ENCODE data around the gene SIM2. TPM values are rescaled to one million over a fixed set of nuclear protein-coding genes. Genes with fewer than 3 reads are reported as not detected.
"Not testable (repeated sequence)": the region's sequence is repeated elsewhere in the genome, so short reads cannot be mapped to it uniquely, and the experiment has no call there.

Gene SIM2
- total and polyA plus RNA-seq, 3 donors from 2014 or later: 0.19 to 0.90 (median 0.71) TPM

GRCh38 chr21:36665806-36666205 lies 33.1 kb upstream of the SIM2 start:
- Histone ChIP-seq H3K27ac (no peak overlapping the region), H3K9me3 (no peaks in the 10 kb centered on the region), H3K4me3 (no peak overlapping the region), H3K27me3 (no peaks in the 10 kb centered on the region), H3K36me3 (ENCODE audit: low read depth, missing control alignments) (no peaks in the 10 kb centered on the region), H3K4me1 (no peaks in the 10 kb centered on the region)
- TF ChIP-seq, protein P1, sequence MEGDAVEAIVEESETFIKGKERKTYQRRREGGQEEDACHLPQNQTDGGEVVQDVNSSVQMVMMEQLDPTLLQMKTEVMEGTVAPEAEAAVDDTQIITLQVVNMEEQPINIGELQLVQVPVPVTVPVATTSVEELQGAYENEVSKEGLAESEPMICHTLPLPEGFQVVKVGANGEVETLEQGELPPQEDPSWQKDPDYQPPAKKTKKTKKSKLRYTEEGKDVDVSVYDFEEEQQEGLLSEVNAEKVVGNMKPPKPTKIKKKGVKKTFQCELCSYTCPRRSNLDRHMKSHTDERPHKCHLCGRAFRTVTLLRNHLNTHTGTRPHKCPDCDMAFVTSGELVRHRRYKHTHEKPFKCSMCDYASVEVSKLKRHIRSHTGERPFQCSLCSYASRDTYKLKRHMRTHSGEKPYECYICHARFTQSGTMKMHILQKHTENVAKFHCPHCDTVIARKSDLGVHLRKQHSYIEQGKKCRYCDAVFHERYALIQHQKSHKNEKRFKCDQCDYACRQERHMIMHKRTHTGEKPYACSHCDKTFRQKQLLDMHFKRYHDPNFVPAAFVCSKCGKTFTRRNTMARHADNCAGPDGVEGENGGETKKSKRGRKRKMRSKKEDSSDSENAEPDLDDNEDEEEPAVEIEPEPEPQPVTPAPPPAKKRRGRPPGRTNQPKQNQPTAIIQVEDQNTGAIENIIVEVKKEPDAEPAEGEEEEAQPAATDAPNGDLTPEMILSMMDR (IDR thresholded peaks at IDR 0.05): no peak
- no peak for TF ChIP-seq POLR2A (IDR thresholded peaks at IDR 0.05)
- intact Hi-C loops (cut with DNase I; ENCODE audit: low total_unique reads): no loop called here
- WGBS, 2 donors: 97% methylated on average over 6 of the region's 6 CpGs; no CpG with 5 or more reads in 1 of the 2 donors
- DNase-seq: no peak

DNA sequence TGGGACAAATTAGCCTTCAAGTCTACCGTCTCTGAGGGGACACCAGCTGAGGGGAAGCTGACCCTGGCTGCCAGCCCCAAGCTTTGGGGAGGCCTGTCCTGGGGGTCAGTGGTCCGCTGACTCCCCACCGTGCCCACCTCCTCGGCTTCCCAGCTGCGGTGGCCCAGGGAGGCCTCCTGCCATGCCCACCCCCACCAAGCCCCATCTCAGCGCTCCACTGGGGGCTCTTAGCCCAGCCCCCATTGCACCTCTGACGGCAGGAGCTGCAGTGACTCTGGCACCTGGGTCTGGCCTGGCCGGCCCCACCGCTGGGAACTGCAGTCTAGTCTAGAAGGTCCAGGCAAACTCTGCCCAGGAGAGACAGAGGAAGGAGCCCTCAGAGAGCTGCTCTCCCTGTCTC lies 30.2 kb upstream of the SIM2 start:
- H3K36me3 ChIP-seq (ENCODE audit: low read depth, missing control alignments): no peaks in the 10 kb centered on the region
- 84 to 87% methylated on average over 8 to 9 of the region's 9 CpGs for WGBS, 2 donors
- H3K4me1 ChIP-seq: no peaks in the 10 kb centered on the region
- intact Hi-C loops (cut with DNase I; ENCODE audit: low total_unique reads): no loop called here
- TF ChIP-seq, protein P1 (IDR thresholded peaks at IDR 0.05): no peak
- no peak for TF ChIP-seq POLR2A (IDR thresholded peaks at IDR 0.05)
- no peak overlapping the region for H3K4me3 ChIP-seq
- no peaks in the 10 kb centered on the region for H3K9me3 ChIP-seq
- H3K27me3 ChIP-seq: no peaks in the 10 kb centered on the region
- no peak for DNase-seq
- H3K27ac ChIP-seq: no peak overlapping the region

GRCh38 chr21:36671836-36672235 lies 27.1 kb upstream of the SIM2 start:
- Histone ChIP-seq H3K4me1 (no peaks in the 10 kb centered on the region), H3K4me3 (no peak overlapping the region), H3K27ac (no peak overlapping the region), H3K27me3 (no peaks in the 10 kb centered on the region), H3K36me3 (ENCODE audit: low read depth, missing control alignments) (no peaks in the 10 kb centered on the region), H3K9me3 (no peaks in the 10 kb centered on the region)
- WGBS, 2 donors: 91 to 93% methylated on average over 2 of the region's 2 CpGs
- intact Hi-C loops (cut with DNase I; ENCODE audit: low total_unique reads): no loop called here
- TF ChIP-seq POLR2A (IDR thresholded peaks at IDR 0.05): no peak
- TF ChIP-seq, protein P1 (IDR thresholded peaks at IDR 0.05): no peak
- DNase-seq: no peak

DNA sequence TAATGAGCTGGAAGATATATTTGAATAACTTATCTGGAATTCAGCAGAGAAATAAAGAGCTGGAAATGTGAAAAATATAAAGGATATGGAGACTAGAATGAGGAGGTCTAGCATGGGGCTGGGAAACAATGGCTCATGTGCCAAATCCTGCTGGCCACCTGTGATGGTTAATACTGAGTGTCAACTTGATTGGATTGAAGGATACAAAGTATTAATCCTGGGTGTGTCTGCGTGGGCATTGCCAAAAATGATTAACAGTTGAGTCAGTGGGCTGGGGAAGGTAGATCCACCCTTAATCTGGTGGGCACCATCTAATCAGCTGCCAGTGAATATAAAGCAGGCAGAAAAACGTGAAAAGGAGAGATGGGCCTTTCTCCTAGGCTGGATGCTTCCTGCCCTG lies 26.6 kb upstream of the SIM2 start:
- intact Hi-C loops (cut with DNase I; ENCODE audit: low total_unique reads); H3K36me3 ChIP-seq (ENCODE audit: low read depth, missing control alignments); H3K27me3 ChIP-seq: not testable (repeated sequence)

GRCh38 chr21:36672737-36673136 lies 26.2 kb upstream of the SIM2 start:
- WGBS, 2 donors: 82 to 89% methylated on average over 5 of the region's 5 CpGs
- intact Hi-C loops (cut with DNase I; ENCODE audit: low total_unique reads): no loop called here

More for the DNA sequence above, 26.6 kb upstream of the SIM2 start:
- 59 to 67% methylated on average over 2 of the region's 2 CpGs for WGBS, 2 donors
- not testable (repeated sequence) for H3K4me1 ChIP-seq, H3K27ac ChIP-seq, DNase-seq, H3K9me3 ChIP-seq, H3K4me3 ChIP-seq

More at GRCh38 chr21:36672737-36673136, 26.2 kb upstream of the SIM2 start:
- Histone ChIP-seq H3K4me3 (no peak overlapping the region), H3K36me3 (ENCODE audit: low read depth, missing control alignments) (no peaks in the 10 kb centered on the region), H3K4me1 (no peaks in the 10 kb centered on the region), H3K27ac (no peak overlapping the region), H3K27me3 (no peaks in the 10 kb centered on the region), H3K9me3 (no peaks in the 10 kb centered on the region)
- TF ChIP-seq, protein P1 (IDR thresholded peaks at IDR 0.05): no peak
- no peak for TF ChIP-seq POLR2A (IDR thresholded peaks at IDR 0.05)
- DNase-seq: no peak

Data from testis (tissue), 3 donors.